GM18861 (cell line): ENCODE results near the gene TOMM7.
"Not testable (repeated sequence)": the region's sequence is repeated elsewhere in the genome, so short reads cannot be mapped to it uniquely, and the experiment has no call there.

Source experiments
- ATAC-seq: cut with Tn5 transposase; IDR thresholded peaks from one replicate; pipeline ENCODE4 v1.9.1; 2021; ENCODE audit not compliant: unreplicated experiment

The TOMM7 gene

GRCh38 chr7:22853674-22854157 is 31.1 kb upstream of the TOMM7 start:
- no peak for ATAC-seq

GRCh38 chr7:22853138-22853537 is 30.5 kb upstream of the TOMM7 start:
- no peak for ATAC-seq

GRCh38 chr7:22851145-22851544 is 28.5 kb upstream of the TOMM7 start:
- no peak for ATAC-seq

GRCh38 chr7:22850394-22850793 is 27.7 kb upstream of the TOMM7 start:
- ATAC-seq: not testable (repeated sequence)

- ATAC-seq: no peak
Measured at GRCh38 chr7:22849662-22850061, 27.0 kb upstream of the TOMM7 start.

- no peak for ATAC-seq
Measured at GRCh38 chr7:22849172-22849571, 26.5 kb upstream of the TOMM7 start.

- ATAC-seq: no peak
Measured at GRCh38 chr7:22846961-22847360, 24.3 kb upstream of the TOMM7 start.

- no peak for ATAC-seq
Measured at GRCh38 chr7:22845221-22845834, 22.7 kb upstream of the TOMM7 start.

GRCh38 chr7:22843681-22844309 is 21.1 kb upstream of the TOMM7 start:
- no peak for ATAC-seq

- ATAC-seq: no peak
Measured at GRCh38 chr7:22842973-22843372, 20.3 kb upstream of the TOMM7 start.

GRCh38 chr7:22842383-22842941 is 19.8 kb upstream of the TOMM7 start:
- no peak for ATAC-seq

- ATAC-seq: no peak
Measured at GRCh38 chr7:22841954-22842353, 19.3 kb upstream of the TOMM7 start.

GRCh38 chr7:22837308-22837707 is 14.7 kb upstream of the TOMM7 start:
- ATAC-seq: no peak

- not testable (repeated sequence) for ATAC-seq
Measured at GRCh38 chr7:22836506-22836905, 13.9 kb upstream of the TOMM7 start.

GRCh38 chr7:22833957-22834356 is 11.3 kb upstream of the TOMM7 start:
- no peak for ATAC-seq

- ATAC-seq: no peak
Measured at GRCh38 chr7:22833113-22833855, 10.6 kb upstream of the TOMM7 start.

GRCh38 chr7:22832401-22832800 is 9.8 kb upstream of the TOMM7 start:
- ATAC-seq: no peak

GRCh38 chr7:22831602-22832305 is 9.1 kb upstream of the TOMM7 start:
- no peak for ATAC-seq

- no peak for ATAC-seq
Measured at GRCh38 chr7:22827563-22827962, 4.9 kb upstream of the TOMM7 start.

- no peak for ATAC-seq
Measured at GRCh38 chr7:22826593-22826992, 3.9 kb upstream of the TOMM7 start.

- ATAC-seq: no peak
Measured at GRCh38 chr7:22824760-22825159, 2.1 kb upstream of the TOMM7 start.
